HEK293 (cell line): ENCODE measurements around the gene ANO7.

Experiments
- CTCF ChIA-PET: fragments of 350-600 bp; formaldehyde crosslinking; extraction: SDS; loops from one replicate; lab custom pipeline; 2021; ENCODE audit warnings: antibody characterized with exemption; lab: Yijun Ruan, JAX
- POLR2A ChIA-PET: fragments of 300-600 bp; formaldehyde crosslinking; extraction: SDS; loops from one replicate; lab custom pipeline; 2020; ENCODE audit warnings: antibody characterized with exemption, inconsistent platforms; lab: Yijun Ruan, JAX
- H3K27ac ChIP-seq: fragments of 200-500 bp; sonication (Bioruptor generic); 2 replicates; pipeline ENCODE4 v1.5.1; 2014; ENCODE audit warnings: low read depth, low read length, control low read depth, inconsistent platforms; ENCODE audit errors: extremely low read depth
- H3K36me3 ChIP-seq, 2 experiments: fragments of 200-500 bp in 1 of 2; sonication (Bioruptor generic) in 1 of 2; 1 replicate in 1 of 2; 2 replicates in 1 of 2; pipeline ENCODE4 v1.5.1; 2014 to 2017; ENCODE audit warnings: inconsistent platforms in 2 of 2, low read length in 2 of 2; ENCODE audit not compliant: control insufficient read depth in 2 of 2, insufficient read depth in 1 of 2
- H3K4me1 ChIP-seq: fragments of 200-500 bp; sonication (Bioruptor generic); 2 replicates; pipeline ENCODE4 v1.5.1; 2014; ENCODE audit warnings: mild to moderate bottlenecking, low read length, inconsistent platforms; ENCODE audit not compliant: control insufficient read depth, insufficient read depth
- H3K4me3 ChIP-seq: 2 replicates; pipeline ENCODE4 v1.5.1; 2011; ENCODE audit warnings: low read depth, mild to moderate bottlenecking, control low read depth, low read length, moderate library complexity
- H3K9me3 ChIP-seq: fragments of 200-500 bp; sonication (Bioruptor generic); 2 replicates; pipeline ENCODE4 v1.5.1; 2014; ENCODE audit warnings: low read depth, low read length, inconsistent platforms; ENCODE audit not compliant: control insufficient read depth, insufficient read depth
- EGR2 ChIP-seq: fragments of 450-650 bp; formaldehyde crosslinking; IDR thresholded peaks from 2 replicates; pipeline ENCODE4 v1.5.1; 2016; ENCODE audit warnings: low read depth, missing biosample characterization, missing genetic modification characterization
- GLI2 ChIP-seq: fragments of 450-650 bp; formaldehyde crosslinking; IDR thresholded peaks from 2 replicates; pipeline ENCODE4; 2017; ENCODE audit warnings: missing biosample characterization, missing genetic modification characterization, low read depth, borderline replicate concordance
- HOXD13 ChIP-seq: sonication (generic); formaldehyde crosslinking; IDR thresholded peaks from 2 replicates; pipeline ENCODE4 v1.8.0; 2022; ENCODE audit warnings: missing genetic modification reagents, borderline replicate concordance
- SP3 ChIP-seq: fragments of 450-650 bp; formaldehyde crosslinking; IDR thresholded peaks from 2 replicates; pipeline ENCODE4 v1.5.1; 2016; ENCODE audit warnings: missing biosample characterization, missing genetic modification characterization
- ZBTB20 ChIP-seq: fragments of 450-650 bp; formaldehyde crosslinking; IDR thresholded peaks from 2 replicates; pipeline ENCODE4 v1.5.1; 2016; ENCODE audit warnings: missing biosample characterization, missing genetic modification characterization
- ZFP3 ChIP-seq: fragments of 450-650 bp; formaldehyde crosslinking; IDR thresholded peaks from 2 replicates; pipeline ENCODE4 v1.5.1; 2016; ENCODE audit warnings: low read depth, missing biosample characterization, missing genetic modification characterization
- ZNF221 ChIP-seq: fragments of 450-650 bp; formaldehyde crosslinking; IDR thresholded peaks from 2 replicates; pipeline ENCODE4 v1.5.1; 2017; ENCODE audit warnings: missing biosample characterization, missing genetic modification characterization, borderline replicate concordance
- ZNF302 ChIP-seq: fragments of 450-650 bp; formaldehyde crosslinking; IDR thresholded peaks from 2 replicates; pipeline ENCODE4 v1.5.1; 2016; ENCODE audit warnings: missing biosample characterization, missing genetic modification characterization, low read depth
- ZNF362 ChIP-seq: fragments of 450-650 bp; formaldehyde crosslinking; IDR thresholded peaks from 2 replicates; pipeline ENCODE4 v1.5.1; 2016; ENCODE audit warnings: missing biosample characterization, missing genetic modification characterization
- ZNF366 ChIP-seq: fragments of 450-650 bp; formaldehyde crosslinking; conservative IDR thresholded peaks from 2 replicates; pipeline ENCODE4 v1.5.1; 2016; ENCODE audit warnings: missing biosample characterization, missing genetic modification characterization
- ZNF398 ChIP-seq: fragments of 450-650 bp; formaldehyde crosslinking; IDR thresholded peaks from 2 replicates; pipeline ENCODE4 v1.5.1; 2017; ENCODE audit warnings: missing biosample characterization, missing genetic modification characterization
- ZNF426 ChIP-seq: fragments of 450-650 bp; formaldehyde crosslinking; IDR thresholded peaks from 2 replicates; pipeline ENCODE4 v1.5.1; 2017; ENCODE audit warnings: missing biosample characterization, missing genetic modification characterization, mild to moderate bottlenecking, inconsistent platforms, moderate library complexity
- ZNF529 ChIP-seq: fragments of 450-650 bp; formaldehyde crosslinking; IDR thresholded peaks from 2 replicates; pipeline ENCODE4 v1.5.1; 2017; ENCODE audit warnings: missing genetic modification characterization, missing biosample characterization; ENCODE audit not compliant: insufficient replicate concordance
- ZNF548 ChIP-seq: fragments of 450-650 bp; formaldehyde crosslinking; IDR thresholded peaks from 2 replicates; pipeline ENCODE4 v1.5.1; 2016; ENCODE audit warnings: missing biosample characterization, missing genetic modification characterization
- ZNF558 ChIP-seq: fragments of 450-650 bp; formaldehyde crosslinking; IDR thresholded peaks from 2 replicates; pipeline ENCODE4 v1.5.1; 2016; ENCODE audit warnings: missing biosample characterization, missing genetic modification characterization
- ZNF610 ChIP-seq: fragments of 450-650 bp; formaldehyde crosslinking; IDR thresholded peaks from 2 replicates; pipeline ENCODE4 v1.5.1; 2016; ENCODE audit warnings: missing biosample characterization, missing genetic modification characterization, borderline replicate concordance
- ZNF639 ChIP-seq: fragments of 450-650 bp; formaldehyde crosslinking; IDR thresholded peaks from 2 replicates; pipeline ENCODE4 v1.5.1; 2016; ENCODE audit warnings: missing biosample characterization, missing genetic modification characterization
- ZSCAN4 ChIP-seq: fragments of 450-650 bp; formaldehyde crosslinking; IDR thresholded peaks from 2 replicates; pipeline ENCODE4 v1.5.1; 2017; ENCODE audit warnings: missing biosample characterization, missing genetic modification characterization

The ANO7 gene

GRCh38 chr2:241183221-241183620 lies 5.3 kb upstream of the ANO7 start (continued):
- TF ChIP-seq ZNF302 (tag by site-specific recombination), result no peak
- TF ChIP-seq ZNF366 (tag by site-specific recombination), result no peak
- TF ChIP-seq ZSCAN4 (tag by site-specific recombination), result no peak
- TF ChIP-seq ZNF362 (tag by site-specific recombination), result no peak
- no peak for TF ChIP-seq ZNF639 (tag by site-specific recombination)
- no peak for TF ChIP-seq GLI2 (tag by site-specific recombination)
- TF ChIP-seq SP3, result no peak
- TF ChIP-seq ZFP3 (tag by site-specific recombination), result no peak

- H3K9me3 ChIP-seq, result no peaks in the 10 kb centered on the region
- no peak overlapping the region for H3K27ac ChIP-seq
- no peaks in the 10 kb centered on the region for H3K4me1 ChIP-seq
- TF ChIP-seq ZBTB20 (tag by site-specific recombination), result no peak
- H3K4me3 ChIP-seq, result no peak overlapping the region
- ChIA-PET POLR2A (no interaction called here), CTCF (no interaction called here)
- H3K36me3 ChIP-seq, result peaks cover 0 to 21% of the 10 kb centered on the region in 2 experiments; a peak in 2 of 3 replicates
These were observed 3.6 kb upstream of the ANO7 start for GRCh38 chr2:241184901-241185300.

- ChIA-PET POLR2A (no interaction called here), CTCF (no interaction called here)
- H3K4me3 ChIP-seq, result no peak overlapping the region
These were observed 2.5 kb upstream of the ANO7 start for GRCh38 chr2:241185961-241186360.

GRCh38 chr2:241187101-241187917 lies 1.2 kb upstream of the ANO7 start:
- H3K9me3 ChIP-seq, result no peaks in the 10 kb centered on the region
- CTCF ChIA-PET, result no interaction called here
- TF ChIP-seq EGR2 (tag by site-specific recombination), result peak; percentile 46; the same call in 1 of the 2 replicates
- peak; percentile 36; the same call in 1 of the 2 replicates for TF ChIP-seq ZNF398 (tag by site-specific recombination)
- no peak for TF ChIP-seq ZNF426 (tag by site-specific recombination)
- peak; percentile 43; the same call in 1 of the 2 replicates for TF ChIP-seq SP3
- no peak for TF ChIP-seq ZNF558 (tag by site-specific recombination)
- TF ChIP-seq, all 188 proteins: peak for 3
- POLR2A ChIA-PET, result no interaction called here
- no peaks in the 10 kb centered on the region for H3K4me1 ChIP-seq
- no peak overlapping the region for H3K4me3 ChIP-seq
- peaks cover 0 to 12% of the 10 kb centered on the region in 2 experiments; a peak in 2 of 3 replicates for H3K36me3 ChIP-seq
- no peak overlapping the region for H3K27ac ChIP-seq

More at GRCh38 chr2:241185961-241186360, 2.5 kb upstream of the ANO7 start:
- TF ChIP-seq ZNF221 (tag by site-specific recombination) (no peak), ZNF548 (tag by site-specific recombination) (no peak), ZNF610 (tag by site-specific recombination) (no peak), ZNF529 (tag by site-specific recombination) (no peak), HOXD13 (no peak)
- Histone ChIP-seq H3K9me3 (no peaks in the 10 kb centered on the region), H3K27ac (no peak overlapping the region), H3K36me3 (peaks cover 0 to 21% of the 10 kb centered on the region in 2 experiments; a peak in 2 of 3 replicates), H3K4me1 (no peaks in the 10 kb centered on the region)
